GM21786 (cell line): ENCODE data around the gene ZSCAN12.

Experiments used
- ATAC-seq: cut with Tn5 transposase; IDR thresholded peaks from one replicate; pipeline ENCODE4 v1.9.1; 2021; ENCODE audit not compliant: unreplicated experiment

ZSCAN12 gene

GRCh38 chr6:28333047-28333446, 66.5 kb downstream of the ZSCAN12 start:
- ATAC-seq: no peak

GRCh38 chr6:28330041-28330440, 69.5 kb downstream of the ZSCAN12 start:
- no peak for ATAC-seq
